ENCODE data around the gene AKIRIN2.
"Not testable (repeated sequence)": the region's sequence is repeated elsewhere in the genome, so short reads cannot be mapped to it uniquely, and the experiment has no call there.

AKIRIN2 gene

GRCh38 chr6:87687893-87688292, 14.1 kb downstream of the AKIRIN2 start:
- in situ Hi-C loops (cut with MboI; ENCODE audit: low sequenced_read_pairs): not testable (repeated sequence)

GRCh38 chr6:87687296-87687695, 14.7 kb downstream of the AKIRIN2 start:
- in situ Hi-C loops (cut with MboI; ENCODE audit: low sequenced_read_pairs): no loop called here

GRCh38 chr6:87686636-87687205, 15.3 kb downstream of the AKIRIN2 start:
- in situ Hi-C loops (cut with MboI; ENCODE audit: low sequenced_read_pairs): not testable (repeated sequence)

- in situ Hi-C loops (cut with MboI; ENCODE audit: low sequenced_read_pairs): no loop called here
Measured at GRCh38 chr6:87684895-87685654, 17.0 kb downstream of the AKIRIN2 start.

DNA sequence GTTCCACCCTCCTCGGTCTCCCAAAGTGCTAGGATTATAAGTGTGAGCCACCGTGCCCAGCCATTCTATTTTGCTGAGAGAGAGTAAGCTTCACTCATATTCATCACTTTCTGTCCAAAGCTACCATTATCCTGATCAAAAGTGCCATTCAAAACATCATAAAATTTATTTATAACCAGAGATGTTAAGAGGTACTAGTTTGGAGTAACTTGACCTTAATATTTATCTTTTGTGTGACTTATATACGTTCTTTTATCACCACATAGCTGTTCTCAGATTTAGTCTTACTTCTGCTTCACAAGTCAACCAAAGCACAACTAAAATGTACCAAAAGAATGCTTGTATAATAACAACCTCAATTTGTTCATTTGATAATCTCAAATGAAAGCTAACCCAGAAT, 18.1 kb downstream of the AKIRIN2 start:
- in situ Hi-C loops (cut with MboI; ENCODE audit: low sequenced_read_pairs): no loop called here

DNA sequence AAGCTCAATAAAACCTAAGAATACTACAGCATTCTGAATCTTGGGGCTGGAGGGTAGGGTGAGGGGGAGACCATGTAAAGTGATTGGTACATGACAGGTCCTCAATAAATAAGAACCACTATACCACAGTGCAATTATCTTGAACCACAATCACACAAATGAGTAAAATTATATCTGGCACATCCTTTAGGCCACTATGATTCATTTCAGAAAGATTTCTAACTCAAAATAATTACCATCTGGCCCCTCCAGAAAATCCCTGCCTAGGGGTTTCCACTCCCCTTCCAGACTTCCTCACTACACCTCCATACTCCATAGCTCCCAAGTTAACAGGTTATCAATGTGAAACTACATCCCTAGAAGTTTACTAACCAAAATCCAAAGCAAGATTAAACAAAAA, 19.7 kb downstream of the AKIRIN2 start:
- in situ Hi-C loops (cut with MboI; ENCODE audit: low sequenced_read_pairs): no loop called here

DNA sequence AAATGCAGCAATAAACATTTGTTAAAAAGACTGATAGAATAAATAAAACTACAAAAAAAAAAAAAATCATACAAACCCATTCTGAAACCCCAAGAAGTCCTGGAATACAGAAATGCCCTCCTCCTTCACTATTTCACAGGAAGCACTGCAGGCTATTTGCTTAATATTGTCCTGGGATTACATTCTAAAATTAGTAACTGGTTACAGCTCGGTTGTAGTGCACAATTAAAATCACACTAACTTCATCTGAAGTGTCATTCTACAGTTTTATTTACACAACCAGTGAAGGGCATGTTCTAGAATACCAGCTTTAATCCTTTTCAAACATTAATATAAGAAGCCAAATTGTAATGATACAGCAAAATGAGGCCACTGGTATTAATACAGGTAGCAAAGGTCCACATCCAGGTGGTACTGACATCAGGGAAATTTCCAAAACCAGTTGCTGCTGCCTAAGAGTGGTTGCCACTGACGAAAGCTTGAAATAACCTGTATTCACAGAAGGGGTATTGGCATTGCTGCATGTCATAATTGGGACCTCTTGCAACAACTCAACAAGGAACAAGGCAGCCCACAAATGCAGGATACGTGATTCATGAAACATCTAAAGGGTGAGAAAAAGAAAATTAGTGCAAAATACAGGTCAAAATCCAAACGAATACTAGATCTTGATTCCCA, 26.9 kb downstream of the AKIRIN2 start:
- in situ Hi-C loops (cut with MboI; ENCODE audit: low sequenced_read_pairs): no loop called here

DNA sequence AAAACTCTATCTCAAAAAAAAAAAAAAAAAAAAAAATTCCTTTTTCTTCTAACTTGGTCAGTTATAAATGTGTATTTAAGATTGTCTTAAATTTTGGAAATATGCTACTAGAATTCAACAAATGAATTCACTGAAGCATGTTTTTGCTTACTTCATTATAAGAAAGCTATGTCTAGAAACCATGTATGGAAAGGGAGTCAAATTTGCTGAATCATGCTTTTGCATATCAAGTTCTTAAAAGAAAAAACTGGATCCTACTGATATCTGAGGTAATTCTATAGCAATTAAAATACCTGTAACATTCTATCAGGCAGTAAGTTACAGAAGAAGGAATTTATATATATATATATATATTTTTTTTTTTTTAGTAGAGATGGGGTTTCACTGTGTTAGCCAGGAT, 27.7 kb downstream of the AKIRIN2 start:
- in situ Hi-C loops (cut with MboI; ENCODE audit: low sequenced_read_pairs): no loop called here

- in situ Hi-C loops (cut with MboI; ENCODE audit: low sequenced_read_pairs): no loop called here
Measured at GRCh38 chr6:87673237-87673636, 28.8 kb downstream of the AKIRIN2 start.

DNA sequence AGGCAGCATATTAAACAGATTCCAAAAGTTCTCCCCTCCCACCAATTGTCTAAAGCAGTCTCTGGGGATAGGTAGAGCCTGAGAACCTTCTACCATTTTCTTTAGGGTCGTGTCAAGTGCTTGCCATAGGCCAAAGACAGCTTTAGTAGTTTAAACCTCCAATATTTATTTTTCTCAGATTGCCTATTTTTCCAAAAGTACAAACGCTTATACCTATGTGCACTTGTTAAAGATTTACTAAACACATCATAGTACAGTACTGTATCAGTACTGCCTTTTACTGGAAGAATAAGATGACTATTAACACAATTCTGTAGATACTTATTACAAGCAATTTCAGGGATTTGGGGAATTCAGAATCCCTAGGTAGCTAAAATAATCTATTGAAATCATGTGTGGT, 29.4 kb downstream of the AKIRIN2 start:
- in situ Hi-C loops (cut with MboI; ENCODE audit: low sequenced_read_pairs): no loop called here

DNA sequence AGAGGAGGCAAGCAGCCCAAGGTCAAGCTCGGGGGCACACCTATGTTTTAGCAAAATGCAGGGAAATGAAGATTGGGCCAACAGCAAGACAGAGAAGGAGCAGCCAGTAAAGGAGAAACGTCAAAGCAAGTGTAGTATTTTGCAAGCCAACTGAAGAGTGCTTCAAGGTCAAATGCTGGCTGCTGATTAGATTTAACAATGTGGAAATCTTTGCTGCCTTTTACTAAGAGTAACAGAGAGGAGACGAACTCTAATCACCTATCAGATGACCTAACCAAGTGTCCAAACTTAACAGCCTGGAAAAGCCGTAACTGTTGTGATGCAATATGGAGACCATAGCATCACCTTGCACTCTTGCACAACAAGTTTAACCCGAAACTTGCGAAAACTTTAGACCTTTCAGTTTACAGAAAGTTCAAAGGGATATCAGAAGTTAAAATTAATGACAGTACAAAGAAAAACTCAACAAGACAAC, 30.4 kb downstream of the AKIRIN2 start:
- in situ Hi-C loops (cut with MboI; ENCODE audit: low sequenced_read_pairs): no loop called here

DNA sequence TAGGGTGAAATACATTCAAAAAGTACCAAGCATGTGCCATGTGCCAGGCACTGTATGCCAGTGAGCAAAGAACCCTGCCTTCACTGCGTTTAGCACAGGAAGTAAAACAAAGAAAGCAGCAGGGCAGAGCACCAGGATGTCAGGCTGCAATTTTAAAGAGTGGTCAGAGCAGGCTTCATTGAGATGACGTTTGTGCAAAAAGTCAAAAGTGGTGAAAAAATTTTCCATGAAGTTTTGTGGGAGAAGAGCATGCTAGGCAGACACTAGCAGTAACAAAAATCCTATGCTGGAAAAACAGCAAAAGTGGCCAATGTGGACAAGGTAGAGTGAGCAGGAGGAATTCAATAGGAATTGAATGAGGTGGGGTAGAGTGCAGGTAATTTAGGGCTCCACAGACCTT, 31.3 kb downstream of the AKIRIN2 start:
- in situ Hi-C loops (cut with MboI; ENCODE audit: low sequenced_read_pairs): no loop called here

GRCh38 chr6:87669051-87669450, 33.0 kb downstream of the AKIRIN2 start:
- in situ Hi-C loops (cut with MboI; ENCODE audit: low sequenced_read_pairs): no loop called here

DNA sequence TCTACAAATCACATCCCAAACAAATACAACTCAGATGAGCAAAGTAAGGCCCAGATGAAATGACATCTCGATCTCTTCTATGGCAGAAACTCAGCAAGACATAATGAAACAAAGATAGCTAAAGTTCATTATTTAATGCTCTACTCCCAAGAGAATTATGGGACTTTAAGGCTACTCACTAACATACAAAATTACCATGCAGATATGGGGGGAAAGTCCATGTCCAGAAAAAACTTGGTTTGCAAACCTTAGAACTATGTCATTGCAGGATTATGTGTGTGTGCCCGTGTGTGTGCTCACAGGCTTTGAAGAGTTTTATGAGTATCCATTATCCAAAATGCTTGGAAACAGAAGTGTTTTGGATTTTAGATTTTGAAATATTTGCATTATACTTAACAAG, 34.0 kb downstream of the AKIRIN2 start:
- in situ Hi-C loops (cut with MboI; ENCODE audit: low sequenced_read_pairs): no loop called here

GRCh38 chr6:87667032-87667431, 35.0 kb downstream of the AKIRIN2 start:
- in situ Hi-C loops (cut with MboI; ENCODE audit: low sequenced_read_pairs): no loop called here

DNA sequence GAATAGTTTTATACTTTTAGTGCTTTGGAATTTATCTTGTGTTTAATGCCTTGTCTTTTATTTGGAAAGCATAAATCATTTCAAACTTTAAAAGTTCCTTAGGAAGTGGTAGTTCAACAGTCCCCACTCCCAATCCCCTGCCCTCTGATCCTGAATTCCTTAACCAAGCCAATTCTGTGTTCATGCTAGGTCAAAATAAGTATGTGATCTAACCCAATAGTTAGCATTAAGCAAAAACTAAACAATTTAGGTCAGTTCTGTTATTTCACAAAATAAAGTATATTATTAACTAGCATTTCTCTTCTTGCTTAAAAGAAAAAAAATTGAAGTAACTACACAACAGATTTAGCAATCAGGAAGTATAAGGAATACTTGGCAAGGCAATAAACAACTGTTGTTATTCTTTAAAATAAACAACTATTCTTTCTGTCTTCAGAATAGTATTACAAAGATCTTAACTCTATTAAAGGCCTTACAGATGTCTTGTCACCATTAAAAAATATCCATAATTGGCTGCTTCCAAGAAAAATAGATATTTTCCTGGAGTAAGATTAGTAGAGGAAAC, 37.0 kb downstream of the AKIRIN2 start:
- in situ Hi-C loops (cut with MboI; ENCODE audit: low sequenced_read_pairs): no loop called here

GRCh38 chr6:87663434-87663833, 38.6 kb downstream of the AKIRIN2 start:
- in situ Hi-C loops (cut with MboI; ENCODE audit: low sequenced_read_pairs): no loop called here

- in situ Hi-C loops (cut with MboI; ENCODE audit: low sequenced_read_pairs): no loop called here
Measured at GRCh38 chr6:87661503-87661902, 40.5 kb downstream of the AKIRIN2 start.

GRCh38 chr6:87661016-87661415, 41.0 kb downstream of the AKIRIN2 start:
- in situ Hi-C loops (cut with MboI; ENCODE audit: low sequenced_read_pairs): no loop called here

- in situ Hi-C loops (cut with MboI; ENCODE audit: low sequenced_read_pairs): no loop called here
Measured at GRCh38 chr6:87660226-87660911, 41.7 kb downstream of the AKIRIN2 start.

- in situ Hi-C loops (cut with MboI; ENCODE audit: low sequenced_read_pairs): no loop called here
Measured at GRCh38 chr6:87658516-87658915, 43.5 kb downstream of the AKIRIN2 start.

Measured in hTERT RPE-1 (cell line).